Loucy (cell line): Measurements from ENCODE around the gene CELF4.

ENCODE experiments used
- H2AFZ ChIP-seq: fragments of 200-600 bp; sonication (generic); 2 replicates; pipeline ENCODE4 v1.6.0; 2016; ENCODE audit warnings: antibody characterized with exemption, mild to moderate bottlenecking, low read length, moderate library complexity
- H3F3A ChIP-seq: fragments of 200-600 bp; 2 replicates; pipeline ENCODE4 v1.6.0; 2016; ENCODE audit warnings: antibody characterized with exemption, low read depth, mild to moderate bottlenecking
- H3K27me3 ChIP-seq: fragments of 200-600 bp; sonication (generic); 2 replicates; pipeline ENCODE4 v1.6.1; 2014; ENCODE audit warnings: low read length, mild to moderate bottlenecking; ENCODE audit not compliant: insufficient read depth, poor library complexity, severe bottlenecking
- H3K36me3 ChIP-seq: fragments of 200-600 bp; sonication (generic); 2 replicates; pipeline ENCODE4 v1.6.1; 2016; ENCODE audit warnings: low read length; ENCODE audit not compliant: insufficient read depth
- H3K4me1 ChIP-seq: fragments of 200-600 bp; sonication (generic); 2 replicates; pipeline ENCODE4 v1.5.1; 2014; ENCODE audit warnings: low read length, mild to moderate bottlenecking; ENCODE audit not compliant: insufficient read depth, poor library complexity, severe bottlenecking
- H3K4me2 ChIP-seq: fragments of 200-600 bp; sonication (generic); 2 replicates; pipeline ENCODE4 v1.6.0; 2014; ENCODE audit warnings: antibody characterized with exemption, low read length, low read depth, mild to moderate bottlenecking; ENCODE audit not compliant: poor library complexity, severe bottlenecking
- H3K4me3 ChIP-seq: fragments of 200-600 bp; sonication (generic); 2 replicates; pipeline ENCODE4 v1.5.1; 2014; ENCODE audit warnings: low read length, mild to moderate bottlenecking, mixed read lengths; ENCODE audit not compliant: poor library complexity, severe bottlenecking
- H3K79me2 ChIP-seq: fragments of 200-600 bp; sonication (generic); 2 replicates; pipeline ENCODE4 v1.6.1; 2014; ENCODE audit warnings: low read length; ENCODE audit not compliant: insufficient read depth
- H3K9ac ChIP-seq: fragments of 200-600 bp; sonication (generic); 2 replicates; pipeline ENCODE4 v1.6.0; 2014; ENCODE audit warnings: mild to moderate bottlenecking, low read depth, low read length, moderate library complexity; ENCODE audit not compliant: poor library complexity, severe bottlenecking
- H3K9me2 ChIP-seq: fragments of 200-600 bp; sonication (generic); replicated peaks from 2 replicates; pipeline ENCODE4 v1.6.1; 2016; ENCODE audit warnings: low read depth, low read length, mixed read lengths
- H3K9me3 ChIP-seq: fragments of 200-600 bp; sonication (generic); 2 replicates; pipeline ENCODE4 v1.6.1; 2014; ENCODE audit warnings: mild to moderate bottlenecking, antibody characterized with exemption, low read length, low read depth; ENCODE audit not compliant: insufficient read depth
- H4K20me1 ChIP-seq: fragments of 200-600 bp; sonication (generic); 2 replicates; pipeline ENCODE4 v1.6.0; 2014; ENCODE audit warnings: antibody characterized with exemption, low read length, mild to moderate bottlenecking; ENCODE audit not compliant: insufficient read depth, poor library complexity, severe bottlenecking
- CTCF ChIP-seq: fragments of 200-600 bp; sonication (generic); conservative IDR thresholded peaks from 2 replicates; pipeline ENCODE4 v1.5.1; 2014; ENCODE audit warnings: mild to moderate bottlenecking, antibody characterized with exemption, low read length
- EZH2phosphoT487 ChIP-seq: fragments of 200-600 bp; IDR thresholded peaks from 2 replicates; pipeline ENCODE4 v1.6.1; 2018; ENCODE audit warnings: antibody characterized with exemption, mild to moderate bottlenecking, moderate library complexity, borderline replicate concordance

CELF4 gene

GRCh38 chr18:37261246-37261840 is 304.3 kb downstream of the CELF4 start:
- Histone ChIP-seq H4K20me1 (no peaks in the 10 kb centered on the region), H3K27me3 (no peaks in the 10 kb centered on the region), H2AFZ (no peak overlapping the region), H3K79me2 (no peaks in the 10 kb centered on the region), H3K4me2 (no peak overlapping the region), H3K9me3 (no peaks in the 10 kb centered on the region), H3K36me3 (no peaks in the 10 kb centered on the region), H3K4me3 (no peak overlapping the region), H3F3A (no peaks in the 10 kb centered on the region), H3K9ac (no peak overlapping the region), H3K9me2 (no peaks in the 10 kb centered on the region), H3K4me1 (no peaks in the 10 kb centered on the region)
- TF ChIP-seq EZH2phosphoT487 (no peak), CTCF (no peak)

- Histone ChIP-seq H2AFZ (no peak overlapping the region), H3K36me3 (no peaks in the 10 kb centered on the region), H3F3A (no peaks in the 10 kb centered on the region), H3K9ac (no peak overlapping the region), H3K4me2 (no peak overlapping the region), H3K9me2 (no peaks in the 10 kb centered on the region), H3K4me3 (no peak overlapping the region), H4K20me1 (no peaks in the 10 kb centered on the region), H3K4me1 (no peaks in the 10 kb centered on the region), H3K27me3 (no peaks in the 10 kb centered on the region), H3K9me3 (no peaks in the 10 kb centered on the region), H3K79me2 (no peaks in the 10 kb centered on the region)
- TF ChIP-seq CTCF (no peak), EZH2phosphoT487 (no peak)
Measured at GRCh38 chr18:37260367-37261093, 305.1 kb downstream of the CELF4 start.

- Histone ChIP-seq H3K36me3 (no peaks in the 10 kb centered on the region), H3K4me3 (no peak overlapping the region), H3K79me2 (no peaks in the 10 kb centered on the region), H3K4me1 (no peaks in the 10 kb centered on the region), H3F3A (no peaks in the 10 kb centered on the region), H3K4me2 (no peak overlapping the region), H4K20me1 (no peaks in the 10 kb centered on the region), H3K9ac (no peak overlapping the region), H3K9me3 (no peaks in the 10 kb centered on the region), H3K27me3 (no peaks in the 10 kb centered on the region), H3K9me2 (no peaks in the 10 kb centered on the region), H2AFZ (no peak overlapping the region)
- TF ChIP-seq CTCF (no peak), EZH2phosphoT487 (no peak)
Measured at GRCh38 chr18:37259711-37260110, 305.9 kb downstream of the CELF4 start.
